IMR-90 (cell line): ENCODE data around the gene SLC2A11. TPM values are rescaled to one million over a fixed set of nuclear protein-coding genes. Genes with fewer than 3 reads are reported as not detected.

Experiments
- ATAC-seq: fragments of 200-7000 bp; cut with Tn5 transposase; 2 replicates; pipeline ENCODE4 v1.9.1; 2020; ENCODE audit warnings: low read depth, mild to moderate bottlenecking, moderate library complexity
- BruUV-seq: library from RNA; stranded (reverse); fragments of 400-500 nt; replicated peaks from 2 replicates; lab custom pipeline; 2021; lab: Mats Ljungman, UMichigan
- CTCF ChIA-PET: fragments of 300-600 bp; formaldehyde crosslinking; extraction: SDS; loops from one replicate; lab custom pipeline; 2021; ENCODE audit warnings: antibody characterized with exemption; lab: Yijun Ruan, JAX
- POLR2A ChIA-PET: fragments of 300-600 bp; sonication (Branson Sonifier 250); formaldehyde crosslinking; loops from one replicate; lab custom pipeline; 2022; ENCODE audit warnings: antibody characterized with exemption; ENCODE audit not compliant: unreplicated experiment; lab: Charles Lee
- DNase-seq: peaks from one replicate; pipeline ENCODE4 v3.0.0; 2013
- H2AFZ ChIP-seq: replicated peaks from 2 replicates; pipeline ENCODE3; 2013; ENCODE audit warnings: low read length, mild to moderate bottlenecking; ENCODE audit not compliant: poor library complexity
- H2AK5ac ChIP-seq: 2 replicates; pipeline ENCODE4 v1.6.1; 2013; ENCODE audit warnings: low read depth, low read length, inconsistent platforms
- H2AK9ac ChIP-seq: replicated peaks from 2 replicates; pipeline ENCODE3; 2013; ENCODE audit warnings: mild to moderate bottlenecking, low read depth, low read length, moderate library complexity; ENCODE audit not compliant: poor library complexity
- H2BK120ac ChIP-seq: 2 replicates; pipeline ENCODE4 v1.6.1; 2013; ENCODE audit warnings: low read depth, low read length, inconsistent platforms
- H2BK15ac ChIP-seq: 3 replicates; pipeline ENCODE4 v1.6.1; 2013; ENCODE audit warnings: low read depth, low read length, inconsistent platforms
- H2BK20ac ChIP-seq: 2 replicates; pipeline ENCODE4 v1.6.1; 2013; ENCODE audit warnings: low read depth, mild to moderate bottlenecking, inconsistent platforms, low read length, moderate library complexity
- H2BK5ac ChIP-seq: 2 replicates; pipeline ENCODE4 v1.6.1; 2013; ENCODE audit warnings: mild to moderate bottlenecking, low read depth, low read length, inconsistent platforms; ENCODE audit not compliant: poor library complexity, severe bottlenecking
- H3K14ac ChIP-seq: replicated peaks from 2 replicates; pipeline ENCODE4 v1.6.1; 2013; ENCODE audit warnings: low read depth, low read length, inconsistent platforms
- H3K18ac ChIP-seq: 2 replicates; pipeline ENCODE4 v1.6.1; 2013; ENCODE audit warnings: low read depth, low read length, control low read depth
- H3K23ac ChIP-seq: 2 replicates; pipeline ENCODE4 v1.6.1; 2013; ENCODE audit warnings: low read depth, low read length, inconsistent platforms
- H3K27ac ChIP-seq: 2 replicates; pipeline ENCODE4 v1.5.1; 2013; ENCODE audit warnings: mild to moderate bottlenecking, control low read depth, low read length; ENCODE audit not compliant: insufficient read depth
- H3K27me3 ChIP-seq: 2 replicates; pipeline ENCODE4 v1.6.1; 2013; ENCODE audit warnings: low read length; ENCODE audit not compliant: control insufficient read depth, insufficient read depth
- H3K36me3 ChIP-seq: 2 replicates; pipeline ENCODE4 v1.6.1; 2013; ENCODE audit warnings: low read length, mixed read lengths; ENCODE audit not compliant: control insufficient read depth, insufficient read depth
- H3K4ac ChIP-seq: 2 replicates; pipeline ENCODE4 v1.6.1; 2013; ENCODE audit warnings: low read depth, low read length, inconsistent platforms
- H3K4me1 ChIP-seq: 2 replicates; pipeline ENCODE4 v1.6.1; 2013; ENCODE audit warnings: low read length, mixed read lengths; ENCODE audit not compliant: control insufficient read depth, insufficient read depth
- H3K4me2 ChIP-seq: 2 replicates; pipeline ENCODE4 v1.6.1; 2013; ENCODE audit warnings: low read depth, mild to moderate bottlenecking, control low read depth, low read length, moderate library complexity
- H3K4me3 ChIP-seq: 2 replicates; pipeline ENCODE4 v1.5.1; 2013; ENCODE audit warnings: low read depth, mild to moderate bottlenecking, control low read depth, low read length, moderate library complexity; ENCODE audit not compliant: insufficient read depth
- H3K56ac ChIP-seq: 2 replicates; pipeline ENCODE4 v1.6.1; 2013; ENCODE audit warnings: low read length, inconsistent platforms; ENCODE audit not compliant: insufficient read depth; ENCODE audit errors: extremely low read depth
- H3K79me1 ChIP-seq, 2 experiments: 2 replicates each; pipeline ENCODE4 v1.6.1; 2013; ENCODE audit warnings: low read length in 2 of 2, inconsistent platforms in 1 of 2, low read depth in 1 of 2
- H3K9ac ChIP-seq: 2 replicates; pipeline ENCODE4 v1.6.1; 2013; ENCODE audit warnings: low read depth, low read length, control low read depth
- H3K9me1 ChIP-seq: 2 replicates; pipeline ENCODE4 v1.6.1; 2013; ENCODE audit warnings: low read length, inconsistent platforms; ENCODE audit not compliant: insufficient read depth
- H3K9me3 ChIP-seq: 2 replicates; pipeline ENCODE4 v1.6.1; 2013; ENCODE audit warnings: low read length; ENCODE audit not compliant: control insufficient read depth, insufficient read depth
- H4K20me1 ChIP-seq: 2 replicates; pipeline ENCODE4 v1.6.1; 2013; ENCODE audit warnings: low read length, inconsistent platforms; ENCODE audit not compliant: insufficient read depth
- H4K5ac ChIP-seq: 2 replicates; pipeline ENCODE4 v1.6.1; 2013; ENCODE audit warnings: mild to moderate bottlenecking, low read depth, low read length, control low read depth
- H4K8ac ChIP-seq, 2 experiments: 2 replicates each; pipeline ENCODE4 v1.6.1; 2013; ENCODE audit warnings: low read depth in 2 of 2, low read length in 2 of 2, control low read depth in 1 of 2, inconsistent platforms in 1 of 2
- H4K91ac ChIP-seq: 2 replicates; pipeline ENCODE4 v1.6.1; 2013; ENCODE audit warnings: low read depth, low read length, inconsistent platforms; ENCODE audit not compliant: insufficient read depth
- BHLHE40 ChIP-seq: fragments of 150-350 bp; IDR thresholded peaks from 2 replicates; pipeline ENCODE4 v1.6.1; 2016; ENCODE audit warnings: mild to moderate bottlenecking, low read depth, low read length
- CEBPB ChIP-seq: IDR thresholded peaks from 2 replicates; pipeline ENCODE4 v1.6.1; 2012; ENCODE audit warnings: low read depth, low read length, improper control_type of control experiment
- CHD1 ChIP-seq: IDR thresholded peaks from 2 replicates; pipeline ENCODE4 v1.6.1; 2012; ENCODE audit warnings: low read depth, low read length, improper control_type of control experiment
- CTCF ChIP-seq: conservative IDR thresholded peaks from 2 replicates; pipeline ENCODE4 v1.5.1; 2012; ENCODE audit warnings: mild to moderate bottlenecking, low read depth, low read length, improper control_type of control experiment
- ELK1 ChIP-seq: fragments of 150-350 bp; IDR thresholded peaks from 2 replicates; pipeline ENCODE4 v1.6.1; 2016; ENCODE audit warnings: low read depth, mild to moderate bottlenecking, low read length, moderate library complexity, borderline replicate concordance
- FOS ChIP-seq: fragments of 150-350 bp; IDR thresholded peaks from 2 replicates; pipeline ENCODE4 v1.6.1; 2016; ENCODE audit warnings: low read depth, low read length
- MAFK ChIP-seq: IDR thresholded peaks from 2 replicates; pipeline ENCODE4 v1.6.1; 2012; ENCODE audit warnings: low read depth, low read length, improper control_type of control experiment
- MAZ ChIP-seq: IDR thresholded peaks from 2 replicates; pipeline ENCODE4 v1.6.1; 2012; ENCODE audit warnings: low read depth, mild to moderate bottlenecking, low read length, improper control_type of control experiment, moderate library complexity, borderline replicate concordance
- MXI1 ChIP-seq: IDR thresholded peaks from 2 replicates; pipeline ENCODE4 v1.6.1; 2012; ENCODE audit warnings: low read depth, mild to moderate bottlenecking, low read length, moderate library complexity, borderline replicate concordance
- NFE2L2 ChIP-seq: fragments of 150-350 bp; IDR thresholded peaks from 2 replicates; pipeline ENCODE4 v1.6.1; 2016; ENCODE audit warnings: low read depth, mild to moderate bottlenecking, low read length
- POLR2A ChIP-seq: IDR thresholded peaks from 2 replicates; pipeline ENCODE4 v1.6.1; 2012; ENCODE audit warnings: mild to moderate bottlenecking, low read depth, low read length
- RAD21 ChIP-seq: IDR thresholded peaks from 2 replicates; pipeline ENCODE4 v1.6.1; 2012; ENCODE audit warnings: low read length, improper control_type of control experiment
- RCOR1 ChIP-seq: IDR thresholded peaks from 2 replicates; pipeline ENCODE4 v1.6.1; 2012; ENCODE audit warnings: mild to moderate bottlenecking, low read length, improper control_type of control experiment; ENCODE audit not compliant: insufficient replicate concordance
- RFX5 ChIP-seq: IDR thresholded peaks from 2 replicates; pipeline ENCODE4 v1.8.0; 2012; ENCODE audit warnings: low read depth, mild to moderate bottlenecking, low read length, moderate library complexity
- SMC3 ChIP-seq: fragments of 150-350 bp; IDR thresholded peaks from 2 replicates; pipeline ENCODE4 v1.6.1; 2016; ENCODE audit warnings: low read depth, mild to moderate bottlenecking, antibody characterized with exemption, low read length, moderate library complexity
- USF2 ChIP-seq: fragments of 150-350 bp; IDR thresholded peaks from 2 replicates; pipeline ENCODE4 v1.6.1; 2017; ENCODE audit warnings: mild to moderate bottlenecking, antibody characterized with exemption, low read length, low read depth
- WGBS, 2 experiments: methylation state at CpG; one replicate each; pipeline versions ENCODE4 v1.1.5 to v1.1.7; 2013; ENCODE audit warnings: missing lambda C conversion rate in 2 of 2; ENCODE audit not compliant: insufficient read length in 1 of 2; ENCODE audit errors: extremely low coverage in 2 of 2; 5-methylcytosine and 5-hydroxymethylcytosine counted together
- dilution Hi-C: fragments of 300-500 bp; cut with HindIII; formaldehyde crosslinking; loops from one replicate; pipeline ENCODE4 v1.14.3; 2018; ENCODE audit warnings: low sequenced_read_pairs; ENCODE audit not compliant: unreplicated experiment
- in situ Hi-C: fragments of 300-500 bp; cut with MboI; formaldehyde crosslinking; loops from 3 replicates; pipeline ENCODE4 v1.14.3; 2019; ENCODE audit warnings: low sequenced_read_pairs, inconsistent platforms, mixed read lengths
- intact Hi-C: fragments of 100-400 bp; cut with micrococcal nuclease; formaldehyde crosslinking; loops from 2 replicates; pipeline ENCODE4 v1.10.0; 2022
- polyA plus RNA-seq, 3 experiments: library from polyadenylated mRNA; depleted of rRNA; stranded (reverse); fragments of >200 nt; gene quantifications; 2 replicates each; pipeline ENCODE4 v1.2.3, GENCODE V29; 2012; ENCODE audit warnings: low replicate concordance in 1 of 3
- total RNA-seq: library from RNA; depleted of rRNA; stranded (reverse); fragments of >200 nt; gene quantifications from 2 replicates; pipeline ENCODE4 v1.2.3, GENCODE V29; 2012

SLC2A11 gene
- total and polyA plus RNA-seq, 2 of the 4 experiments (the other 2 are of a cell fraction), result 3.2 to 8.7 TPM

GRCh38 chr22:23901600-23901999 lies 43.9 kb downstream of the SLC2A11 start:
- WGBS, 2 experiments, result no CpG with 5 or more reads among the region's 4 CpGs
- POLR2A ChIA-PET, result no interaction called here
- CTCF ChIA-PET, result no interaction called here

More at GRCh38 chr22:23901600-23901999, 43.9 kb downstream of the SLC2A11 start:
- no peak overlapping the region for H3K14ac ChIP-seq
- H2BK15ac ChIP-seq, result no peak overlapping the region
- no peak for ATAC-seq
- H4K20me1 ChIP-seq, result peaks cover 8% of the 10 kb centered on the region
- intact Hi-C loops, result no loop called here
- no peak overlapping the region for H2BK5ac ChIP-seq
- H4K5ac ChIP-seq, result no peak overlapping the region
- H3K4me1 ChIP-seq, result peaks cover 2% of the 10 kb centered on the region; the same call in 1 of the 2 replicates
- H2AK5ac ChIP-seq, result no peak overlapping the region
- no peak overlapping the region for H3K9ac ChIP-seq
- no peak overlapping the region for H3K56ac ChIP-seq
- no peak overlapping the region for H4K91ac ChIP-seq
- no peak overlapping the region for H3K18ac ChIP-seq
- no peak overlapping the region for H3K4me3 ChIP-seq
- no peak overlapping the region for H2AFZ ChIP-seq
- BruUV-seq, result no TSS peak
- no peaks in the 10 kb centered on the region for H3K27me3 ChIP-seq
- DNase-seq, result no peak
- H3K23ac ChIP-seq, result no peak overlapping the region
- no peak overlapping the region for H2AK9ac ChIP-seq
- H2BK120ac ChIP-seq, result no peak overlapping the region
- peaks cover 8% of the 10 kb centered on the region in 2 experiments for H3K79me1 ChIP-seq
- H3K9me3 ChIP-seq, result no peaks in the 10 kb centered on the region
- dilution Hi-C loops, result no loop called here
- peaks cover 4% of the 10 kb centered on the region for H3K9me1 ChIP-seq
- no peak overlapping the region for H3K4ac ChIP-seq
- H4K8ac ChIP-seq, result no peak overlapping the region
- H3K4me2 ChIP-seq, result no peak overlapping the region
- peaks cover 12% of the 10 kb centered on the region for H3K36me3 ChIP-seq
- in situ Hi-C loops, result no loop called here
- no peak overlapping the region for H3K27ac ChIP-seq
- H2BK20ac ChIP-seq, result no peak overlapping the region
- TF ChIP-seq POLR2A, result no peak
- no peak for TF ChIP-seq CEBPB
- no peak for TF ChIP-seq RAD21
- TF ChIP-seq FOS, result no peak
- no peak for TF ChIP-seq USF2
- TF ChIP-seq SMC3, result no peak
- no peak for TF ChIP-seq CHD1
- no peak for TF ChIP-seq BHLHE40
- TF ChIP-seq CTCF, result no peak
- no peak for TF ChIP-seq MAFK
- TF ChIP-seq RFX5, result no peak
- TF ChIP-seq RCOR1, result no peak
- no peak for TF ChIP-seq MAZ
- TF ChIP-seq MXI1, result no peak
- TF ChIP-seq ELK1, result no peak
- TF ChIP-seq NFE2L2, result no peak
